ENCODE data around the gene FMN2.

DNA sequence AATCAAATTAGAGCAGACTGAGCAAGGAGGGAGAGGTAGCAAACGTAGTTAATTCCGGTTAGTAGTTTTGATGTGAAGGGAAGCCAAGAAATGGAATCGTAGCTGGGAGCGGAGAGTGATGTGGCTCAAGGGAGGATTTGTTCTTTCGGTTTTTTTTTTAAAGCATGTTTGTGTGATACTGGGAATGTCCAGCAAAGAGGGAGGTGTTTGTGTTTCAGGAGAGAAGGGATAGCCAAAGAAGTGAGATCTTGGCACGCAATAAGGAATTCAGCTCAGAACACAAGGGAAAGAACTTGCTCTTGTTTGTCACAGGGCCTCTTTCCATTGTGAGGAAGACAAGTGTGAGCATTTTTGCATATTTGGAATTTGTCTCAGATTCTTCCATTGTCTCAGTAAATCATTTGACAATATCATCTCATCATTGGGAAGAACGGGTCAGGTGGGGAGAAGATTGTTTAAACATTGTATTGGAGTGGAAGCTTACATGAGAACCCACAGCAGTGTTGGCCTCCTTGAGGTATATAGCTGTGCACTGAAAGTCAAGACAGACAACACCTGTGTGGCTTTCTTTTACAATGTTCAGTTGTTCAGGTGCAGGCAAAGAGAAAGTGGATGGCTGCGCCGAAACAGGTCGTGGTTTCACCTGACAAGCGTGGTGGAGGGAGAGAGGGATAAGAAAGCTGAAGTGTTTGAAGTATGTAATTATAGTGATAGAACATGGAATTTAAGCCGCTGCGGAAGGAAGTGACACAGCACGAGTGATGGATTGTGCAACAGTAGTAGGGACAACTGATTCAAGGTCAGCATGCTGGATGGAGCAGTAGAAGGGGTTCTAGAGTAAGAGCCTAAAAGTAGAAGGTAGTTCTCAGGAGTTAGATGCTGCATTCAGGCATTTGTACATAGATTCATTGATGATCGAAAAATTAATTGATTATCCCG lies 25.4 kb downstream of the FMN2 start:
- TF ChIP-seq POLR2A (IDR thresholded peaks at IDR 0.05), result no peak
- TF ChIP-seq, protein P1, sequence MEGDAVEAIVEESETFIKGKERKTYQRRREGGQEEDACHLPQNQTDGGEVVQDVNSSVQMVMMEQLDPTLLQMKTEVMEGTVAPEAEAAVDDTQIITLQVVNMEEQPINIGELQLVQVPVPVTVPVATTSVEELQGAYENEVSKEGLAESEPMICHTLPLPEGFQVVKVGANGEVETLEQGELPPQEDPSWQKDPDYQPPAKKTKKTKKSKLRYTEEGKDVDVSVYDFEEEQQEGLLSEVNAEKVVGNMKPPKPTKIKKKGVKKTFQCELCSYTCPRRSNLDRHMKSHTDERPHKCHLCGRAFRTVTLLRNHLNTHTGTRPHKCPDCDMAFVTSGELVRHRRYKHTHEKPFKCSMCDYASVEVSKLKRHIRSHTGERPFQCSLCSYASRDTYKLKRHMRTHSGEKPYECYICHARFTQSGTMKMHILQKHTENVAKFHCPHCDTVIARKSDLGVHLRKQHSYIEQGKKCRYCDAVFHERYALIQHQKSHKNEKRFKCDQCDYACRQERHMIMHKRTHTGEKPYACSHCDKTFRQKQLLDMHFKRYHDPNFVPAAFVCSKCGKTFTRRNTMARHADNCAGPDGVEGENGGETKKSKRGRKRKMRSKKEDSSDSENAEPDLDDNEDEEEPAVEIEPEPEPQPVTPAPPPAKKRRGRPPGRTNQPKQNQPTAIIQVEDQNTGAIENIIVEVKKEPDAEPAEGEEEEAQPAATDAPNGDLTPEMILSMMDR (IDR thresholded peaks at IDR 0.05), result no peak

Measured in Peyer's patch (tissue), 4 donors.